SK-N-SH (cell line): ENCODE data around the gene TNFSF15. TPM values are rescaled to one million over a fixed set of nuclear protein-coding genes. Genes with fewer than 3 reads are reported as not detected.

Source experiments
- CTCF ChIA-PET: fragments of 300-600, 350-600 bp; formaldehyde crosslinking; extraction: SDS; loops from one replicate; lab custom pipeline; 2021; lab: Yijun Ruan, JAX
- POLR2A ChIA-PET: fragments of 350-600 bp; sonication (Branson Sonifier 250); formaldehyde crosslinking; extraction: SDS; loops from one replicate; lab custom pipeline; 2020; ENCODE audit warnings: antibody characterized with exemption, inconsistent platforms; lab: Yijun Ruan, JAX
- DNase-seq: peaks from one replicate; pipeline ENCODE4 v3.0.0; 2012
- H2AFZ ChIP-seq: fragments of 200-600 bp; sonication (generic); 2 replicates; pipeline ENCODE4 v1.8.1; 2016; ENCODE audit warnings: antibody characterized with exemption, mild to moderate bottlenecking, low read depth
- H3F3A ChIP-seq: fragments of 200-600 bp; sonication (generic); replicated peaks from 2 replicates; pipeline ENCODE3; 2016; ENCODE audit warnings: antibody characterized with exemption, mild to moderate bottlenecking; ENCODE audit not compliant: insufficient read depth
- H3K27ac ChIP-seq, 2 experiments: fragments of 200-500 bp in 1 of 2; fragments of 200-600 bp in 1 of 2; sonication (Bioruptor generic) in 1 of 2; sonication (generic), shearing (Covaris generic) in 1 of 2; 2 replicates each; pipeline versions ENCODE4 v1.5.1 to v1.6.1; 2014 to 2016; ENCODE audit warnings: low read depth in 2 of 2, inconsistent platforms in 1 of 2, low read length in 1 of 2, mild to moderate bottlenecking in 1 of 2, mixed read lengths in 1 of 2
- H3K27me3 ChIP-seq: fragments of 200-600 bp; sonication (generic), shearing (Covaris generic); 2 replicates; pipeline ENCODE4 v1.6.1; 2016; ENCODE audit warnings: mixed run types; ENCODE audit not compliant: insufficient read depth
- H3K36me3 ChIP-seq, 2 experiments: fragments of 200-500 bp in 1 of 2; fragments of 200-600 bp in 1 of 2; sonication (Bioruptor generic) in 1 of 2; sonication (generic) in 1 of 2; replicated peaks in 1 of 2; 2 replicates each; pipeline versions ENCODE3 to v1.5.1; 2014 to 2016; ENCODE audit warnings: low read length in 1 of 2, mild to moderate bottlenecking in 1 of 2; ENCODE audit not compliant: insufficient read depth in 2 of 2, control insufficient read depth in 1 of 2
- H3K4me1 ChIP-seq, 2 experiments: fragments of 200-500 bp in 1 of 2; fragments of 200-600 bp in 1 of 2; sonication (Bioruptor generic) in 1 of 2; sonication (generic), shearing (Covaris generic) in 1 of 2; 2 replicates each; pipeline versions ENCODE4 v1.5.1 to v1.6.1; 2014 to 2016; ENCODE audit warnings: low read depth in 1 of 2, low read length in 1 of 2, mixed run types in 1 of 2; ENCODE audit not compliant: insufficient read depth in 2 of 2, control insufficient read depth in 1 of 2
- H3K4me2 ChIP-seq: fragments of 200-600 bp; sonication (generic), shearing (Covaris generic); 2 replicates; pipeline ENCODE4 v1.6.1; 2017; ENCODE audit warnings: mixed run types
- H3K4me3 ChIP-seq, 2 experiments: fragments of 200-500 bp in 1 of 2; fragments of 200-600 bp in 1 of 2; sonication (Bioruptor generic) in 1 of 2; sonication (generic), shearing (Covaris generic) in 1 of 2; 2 replicates each; pipeline versions ENCODE4 v1.5.1 to v1.8.1; 2014 to 2016; ENCODE audit warnings: low read depth in 2 of 2, inconsistent platforms in 1 of 2, low read length in 1 of 2, mild to moderate bottlenecking in 1 of 2, mixed read lengths in 1 of 2, moderate library complexity in 1 of 2
- H3K79me2 ChIP-seq: fragments of 200-600 bp; sonication (generic); 2 replicates; pipeline ENCODE4 v1.8.1; 2017; ENCODE audit warnings: mild to moderate bottlenecking; ENCODE audit not compliant: insufficient read depth
- H3K9ac ChIP-seq: fragments of 200-600 bp; sonication (generic); 2 replicates; pipeline ENCODE4 v1.6.1; 2017; ENCODE audit warnings: mixed run types
- H3K9me2 ChIP-seq: fragments of 200-600 bp; sonication (generic); 2 replicates; pipeline ENCODE4 v1.6.1; 2017; ENCODE audit warnings: mixed run types
- H3K9me3 ChIP-seq: fragments of 200-600 bp; sonication (generic); 2 replicates; pipeline ENCODE4 v1.6.1; 2017; ENCODE audit warnings: mixed run types, mild to moderate bottlenecking, moderate library complexity
- H4K20me1 ChIP-seq: fragments of 200-600 bp; sonication (generic); 2 replicates; pipeline ENCODE4 v1.6.1; 2017; ENCODE audit warnings: mild to moderate bottlenecking, mixed run types; ENCODE audit not compliant: insufficient read depth
- NFIC ChIP-seq: IDR thresholded peaks from 2 replicates; pipeline ENCODE4 v1.4.0; 2012; ENCODE audit warnings: borderline replicate concordance
- RCOR1 ChIP-seq: fragments of 150-350 bp; IDR thresholded peaks from 2 replicates; pipeline ENCODE4 v1.6.1; 2017; ENCODE audit warnings: antibody characterized with exemption, low read length
- RXRA ChIP-seq: IDR thresholded peaks from 2 replicates; pipeline ENCODE4 v1.4.0; 2012; ENCODE audit warnings: low read depth, mild to moderate bottlenecking, borderline replicate concordance
- TCF12 ChIP-seq: IDR thresholded peaks from 2 replicates; pipeline ENCODE4 v1.4.0; 2012
- WGBS: methylation state at CpG from one replicate; pipeline ENCODE4 v1.1.6; 2017; ENCODE audit warnings: low lambda C conversion rate; 5-methylcytosine and 5-hydroxymethylcytosine counted together
- polyA plus RNA-seq, 3 experiments: library from polyadenylated mRNA; depleted of rRNA; stranded (reverse); fragments of >200 nt; gene quantifications; 2 replicates each; pipeline ENCODE4 v1.2.3, GENCODE V29; 2012
- TF ChIP-seq, protein P1 (sequence below): fragments of 150-350 bp; IDR thresholded peaks from 2 replicates; pipeline ENCODE4 v1.6.1; 2017; ENCODE audit warnings: antibody characterized with exemption, low read length, low read depth, borderline replicate concordance
- TF ChIP-seq, protein P2 (sequence below): IDR thresholded peaks from 2 replicates; pipeline ENCODE4 v1.4.0; 2012; ENCODE audit warnings: low read depth, borderline replicate concordance
- TF ChIP-seq, protein P3 (sequence below): fragments of 200-600 bp; sonication (generic); IDR thresholded peaks from 2 replicates; pipeline ENCODE4 v1.6.1; 2017; ENCODE audit warnings: antibody characterized with exemption, mild to moderate bottlenecking, moderate library complexity

TNFSF15 gene
- polyA plus RNA-seq, 1 of the 3 experiments (the other 2 are of a cell fraction): 0.64 TPM

DNA sequence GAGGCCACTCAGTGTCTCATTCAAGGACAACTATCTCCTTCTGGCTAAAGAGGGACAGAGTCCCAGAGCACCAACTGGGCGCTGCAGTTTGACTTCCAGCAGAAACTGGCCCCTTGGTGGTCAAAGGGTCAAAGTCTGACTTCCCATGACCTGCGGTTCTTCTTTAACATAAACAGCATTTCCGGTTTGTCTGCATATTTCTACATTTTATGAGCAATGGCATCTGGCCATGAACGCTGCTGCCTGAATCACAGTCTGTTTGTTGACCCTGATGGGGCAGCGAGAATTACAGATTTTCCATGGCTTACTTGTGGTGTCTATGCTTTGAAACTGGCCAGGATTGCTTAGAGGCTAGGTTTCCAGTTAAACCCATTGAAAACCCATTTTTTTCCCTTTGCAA is 1.3 kb downstream of the TNFSF15 start:
- Histone ChIP-seq H3K36me3 (no peaks in the 10 kb centered on the region), H3K27ac (peak overlapping the region; percentile 1 to 34; a peak in 2 of 4 replicates), H3F3A (no peaks in the 10 kb centered on the region), H3K4me1 (peaks cover 5 to 8% of the 10 kb centered on the region in 2 experiments; a peak in 2 of 4 replicates), H3K4me3 (no peak overlapping the region; a peak in 1 of 4 replicates), H3K9ac (no peak overlapping the region), H3K9me3 (no peaks in the 10 kb centered on the region), H3K4me2 (0 out of 2 replicates have a peak overlapping the region, but pooled peaks have one; percentile 5), H4K20me1 (no peaks in the 10 kb centered on the region), H3K79me2 (no peaks in the 10 kb centered on the region), H3K27me3 (no peaks in the 10 kb centered on the region), H3K9me2 (no peaks in the 10 kb centered on the region), H2AFZ (no peak overlapping the region)
- 27% methylated on average over 5 of the region's 5 CpGs for WGBS
- ChIA-PET CTCF (interaction anchor here (0.6 to 1.5 kb wide), 2 partner anchors 12 to 597 kb away, joined by 3 to 4 read pairs; no protein-coding TSS in a partner anchor), POLR2A (no interaction called here)
- DNase-seq: no peak
- TF ChIP-seq RCOR1 (no peak), NFIC (0 out of 2 replicates have a peak, but pooled peaks have one; percentile 21), RXRA (peak; percentile 83; the same call in 1 of the 2 replicates), TCF12 (peak; percentile 59)
- TF ChIP-seq, protein P1, sequence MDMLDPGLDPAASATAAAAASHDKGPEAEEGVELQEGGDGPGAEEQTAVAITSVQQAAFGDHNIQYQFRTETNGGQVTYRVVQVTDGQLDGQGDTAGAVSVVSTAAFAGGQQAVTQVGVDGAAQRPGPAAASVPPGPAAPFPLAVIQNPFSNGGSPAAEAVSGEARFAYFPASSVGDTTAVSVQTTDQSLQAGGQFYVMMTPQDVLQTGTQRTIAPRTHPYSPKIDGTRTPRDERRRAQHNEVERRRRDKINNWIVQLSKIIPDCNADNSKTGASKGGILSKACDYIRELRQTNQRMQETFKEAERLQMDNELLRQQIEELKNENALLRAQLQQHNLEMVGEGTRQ: no peak
- TF ChIP-seq, protein P2, sequence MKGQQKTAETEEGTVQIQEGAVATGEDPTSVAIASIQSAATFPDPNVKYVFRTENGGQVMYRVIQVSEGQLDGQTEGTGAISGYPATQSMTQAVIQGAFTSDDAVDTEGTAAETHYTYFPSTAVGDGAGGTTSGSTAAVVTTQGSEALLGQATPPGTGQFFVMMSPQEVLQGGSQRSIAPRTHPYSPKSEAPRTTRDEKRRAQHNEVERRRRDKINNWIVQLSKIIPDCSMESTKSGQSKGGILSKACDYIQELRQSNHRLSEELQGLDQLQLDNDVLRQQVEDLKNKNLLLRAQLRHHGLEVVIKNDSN: no peak

DNA sequence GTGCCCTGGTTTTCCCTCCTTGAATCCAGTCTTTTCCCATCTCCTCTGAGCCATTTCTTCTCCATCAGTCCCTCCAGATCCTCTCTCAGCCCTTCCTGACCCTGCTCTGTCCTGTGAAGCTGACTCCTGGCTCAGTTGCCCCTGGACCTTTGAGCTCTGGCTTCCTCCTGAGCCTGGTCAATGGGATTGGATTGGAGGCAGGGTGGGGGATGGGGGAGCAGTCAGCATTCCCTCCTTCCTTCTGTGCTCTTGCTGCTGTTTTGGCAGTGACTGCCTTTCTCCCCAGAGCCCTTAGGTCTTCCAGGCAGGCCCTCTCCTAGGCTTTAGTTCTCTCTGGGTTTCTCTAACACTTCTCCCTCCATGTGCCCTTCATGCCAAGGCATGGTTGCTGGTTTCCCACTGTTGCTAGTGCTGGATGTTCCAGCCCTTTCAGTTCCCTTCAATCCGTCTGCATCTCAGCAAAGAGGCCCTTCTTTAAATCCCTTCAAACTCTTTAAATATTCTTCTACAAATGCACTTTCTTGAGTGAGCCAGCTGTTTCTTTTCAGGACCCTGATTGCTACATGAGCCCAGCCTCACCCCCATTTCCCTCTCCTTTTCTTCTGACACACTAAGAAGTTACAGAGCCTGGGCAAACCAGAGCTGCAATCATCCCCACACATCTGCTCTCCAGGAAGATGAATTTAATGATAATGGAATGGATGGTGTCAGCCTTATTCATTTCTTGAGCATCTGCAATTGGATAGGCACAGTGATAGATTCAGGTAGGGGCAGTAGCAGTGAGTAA is 2.2 kb downstream of the TNFSF15 start:
- H3F3A ChIP-seq: no peaks in the 10 kb centered on the region
- H3K79me2 ChIP-seq: no peaks in the 10 kb centered on the region
- 0 out of 2 replicates have a peak overlapping the region, but pooled peaks have one; percentile 5 for H3K4me2 ChIP-seq
- no peak for DNase-seq
- no peaks in the 10 kb centered on the region for H4K20me1 ChIP-seq
- no peak overlapping the region for H3K27ac ChIP-seq
- H3K9me3 ChIP-seq: no peaks in the 10 kb centered on the region
- WGBS: 73% methylated on average over 1 of the region's 1 CpG
- ChIA-PET POLR2A (no interaction called here), CTCF (interaction anchor here (0.6 kb wide), 1 partner anchor 598 kb away, joined by 3 read pairs; no protein-coding TSS in a partner anchor)
- H3K9ac ChIP-seq: no peak overlapping the region
- no peaks in the 10 kb centered on the region for H3K9me2 ChIP-seq
- H3K36me3 ChIP-seq: no peaks in the 10 kb centered on the region
- no peaks in the 10 kb centered on the region for H3K27me3 ChIP-seq
- peak; percentile 33; the same call in 1 of the 2 replicates for TF ChIP-seq TCF12
- TF ChIP-seq, protein P3, sequence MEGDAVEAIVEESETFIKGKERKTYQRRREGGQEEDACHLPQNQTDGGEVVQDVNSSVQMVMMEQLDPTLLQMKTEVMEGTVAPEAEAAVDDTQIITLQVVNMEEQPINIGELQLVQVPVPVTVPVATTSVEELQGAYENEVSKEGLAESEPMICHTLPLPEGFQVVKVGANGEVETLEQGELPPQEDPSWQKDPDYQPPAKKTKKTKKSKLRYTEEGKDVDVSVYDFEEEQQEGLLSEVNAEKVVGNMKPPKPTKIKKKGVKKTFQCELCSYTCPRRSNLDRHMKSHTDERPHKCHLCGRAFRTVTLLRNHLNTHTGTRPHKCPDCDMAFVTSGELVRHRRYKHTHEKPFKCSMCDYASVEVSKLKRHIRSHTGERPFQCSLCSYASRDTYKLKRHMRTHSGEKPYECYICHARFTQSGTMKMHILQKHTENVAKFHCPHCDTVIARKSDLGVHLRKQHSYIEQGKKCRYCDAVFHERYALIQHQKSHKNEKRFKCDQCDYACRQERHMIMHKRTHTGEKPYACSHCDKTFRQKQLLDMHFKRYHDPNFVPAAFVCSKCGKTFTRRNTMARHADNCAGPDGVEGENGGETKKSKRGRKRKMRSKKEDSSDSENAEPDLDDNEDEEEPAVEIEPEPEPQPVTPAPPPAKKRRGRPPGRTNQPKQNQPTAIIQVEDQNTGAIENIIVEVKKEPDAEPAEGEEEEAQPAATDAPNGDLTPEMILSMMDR: no peak
- no peak overlapping the region for H2AFZ ChIP-seq
- H3K4me3 ChIP-seq: no peak overlapping the region
- H3K4me1 ChIP-seq: peaks cover 5 to 10% of the 10 kb centered on the region in 2 experiments; a peak in 2 of 4 replicates
